Osteoblast (primary cell): ENCODE measurements around the gene CASP10. TPM values are rescaled to one million over a fixed set of nuclear protein-coding genes. Genes with fewer than 3 reads are reported as not detected.

Source experiments
- DNase-seq: peaks from one replicate; pipeline ENCODE4 v3.0.0; 2011; ENCODE audit warnings: low spot score, mixed read lengths; ENCODE audit not compliant: insufficient read length; ENCODE audit errors: missing footprints
- H2AFZ ChIP-seq: 2 replicates; pipeline ENCODE4 v1.6.0; 2011; ENCODE audit warnings: mild to moderate bottlenecking, low read length
- H3K27ac ChIP-seq: 2 replicates; pipeline ENCODE4 v1.5.1; 2011; ENCODE audit warnings: mild to moderate bottlenecking, low read depth, low read length, moderate library complexity
- H3K27me3 ChIP-seq: 2 replicates; pipeline ENCODE4 v1.6.0; 2012; ENCODE audit warnings: mild to moderate bottlenecking, control low read depth, inconsistent platforms, low read length, moderate library complexity; ENCODE audit not compliant: insufficient read depth
- H3K36me3 ChIP-seq: 2 replicates; pipeline ENCODE4 v1.5.1; 2011; ENCODE audit warnings: mild to moderate bottlenecking, low read length, control low read depth, moderate library complexity; ENCODE audit not compliant: insufficient read depth
- H3K4me1 ChIP-seq: 2 replicates; pipeline ENCODE4 v1.5.1; 2011; ENCODE audit warnings: mild to moderate bottlenecking, low read length, control low read depth, moderate library complexity; ENCODE audit not compliant: insufficient read depth
- H3K4me2 ChIP-seq: 2 replicates; pipeline ENCODE4 v1.6.0; 2011; ENCODE audit warnings: mild to moderate bottlenecking, low read length; ENCODE audit not compliant: insufficient read depth
- H3K4me3 ChIP-seq: fragments of 200-600 bp; sonication (generic); 3 replicates; pipeline ENCODE4 v1.5.1; 2012; ENCODE audit warnings: mild to moderate bottlenecking, low read length, inconsistent platforms; ENCODE audit not compliant: insufficient read depth
- H3K79me2 ChIP-seq: 2 replicates; pipeline ENCODE4 v1.6.0; 2012; ENCODE audit warnings: mild to moderate bottlenecking, low read length, control low read depth, inconsistent platforms; ENCODE audit not compliant: insufficient read depth
- H3K9me3 ChIP-seq: 2 replicates; pipeline ENCODE4 v1.5.1; 2011; ENCODE audit warnings: low read depth, low read length, control low read depth
- H4K20me1 ChIP-seq: 2 replicates; pipeline ENCODE4 v1.6.0; 2012; ENCODE audit warnings: mild to moderate bottlenecking, low read length, control low read depth; ENCODE audit not compliant: insufficient read depth
- total RNA-seq: library from RNA; depleted of rRNA; stranded (reverse); fragments of >200 nt; gene quantifications from 2 replicates; pipeline ENCODE4 v1.2.3, GENCODE V29; 2012
- TF ChIP-seq, protein P1 (sequence below): IDR thresholded peaks from 2 replicates; pipeline ENCODE4 v1.5.1; 2011; ENCODE audit warnings: mild to moderate bottlenecking, low read depth, low read length, moderate library complexity; ENCODE audit errors: extremely low read depth

The CASP10 gene
- total RNA-seq, 1 donor: 3.3 TPM

DNA sequence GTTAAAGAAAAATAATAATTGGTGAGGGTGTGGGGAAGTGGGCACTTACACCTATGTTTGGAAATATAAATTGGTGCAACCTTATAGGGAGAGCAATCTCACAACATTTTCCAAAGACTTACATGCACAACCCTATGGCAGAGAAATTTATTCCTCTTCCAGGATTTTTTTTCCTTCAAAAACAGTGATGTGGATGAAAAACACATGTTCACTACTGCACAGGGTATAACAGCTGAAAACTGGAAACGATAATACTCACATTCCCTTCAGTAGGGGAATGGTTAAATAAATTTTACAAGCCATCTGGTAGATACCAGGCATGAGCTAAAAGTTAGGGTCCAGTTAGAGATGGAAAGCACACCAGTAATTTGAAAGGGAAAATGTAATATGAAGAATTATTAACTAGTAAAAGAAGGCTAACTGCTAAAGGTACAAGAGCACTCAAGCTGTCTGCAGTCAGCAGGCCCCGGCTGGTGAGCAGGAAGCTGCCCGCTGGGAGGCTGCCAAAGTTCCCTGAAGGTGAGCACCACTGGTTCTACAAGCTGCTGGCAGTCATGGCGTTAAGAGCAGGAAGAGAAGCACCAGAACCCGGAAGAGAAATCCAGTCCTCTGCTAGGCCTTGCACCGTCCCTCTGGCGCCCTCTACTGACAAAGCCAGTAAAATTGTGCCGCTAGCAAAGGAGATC, 49.0 kb downstream of the CASP10 start:
- Histone ChIP-seq H3K79me2 (no peaks in the 10 kb centered on the region), H3K4me2 (peak overlapping the region; percentile 69), H3K9me3 (no peaks in the 10 kb centered on the region), H3K27ac (peak overlapping the region; percentile 53), H3K36me3 (no peaks in the 10 kb centered on the region), H4K20me1 (no peaks in the 10 kb centered on the region), H3K4me3 (peak overlapping the region; percentile 53), H2AFZ (peak overlapping the region; percentile 98), H3K4me1 (peaks cover 16% of the 10 kb centered on the region), H3K27me3 (no peaks in the 10 kb centered on the region)
- TF ChIP-seq, protein P1, sequence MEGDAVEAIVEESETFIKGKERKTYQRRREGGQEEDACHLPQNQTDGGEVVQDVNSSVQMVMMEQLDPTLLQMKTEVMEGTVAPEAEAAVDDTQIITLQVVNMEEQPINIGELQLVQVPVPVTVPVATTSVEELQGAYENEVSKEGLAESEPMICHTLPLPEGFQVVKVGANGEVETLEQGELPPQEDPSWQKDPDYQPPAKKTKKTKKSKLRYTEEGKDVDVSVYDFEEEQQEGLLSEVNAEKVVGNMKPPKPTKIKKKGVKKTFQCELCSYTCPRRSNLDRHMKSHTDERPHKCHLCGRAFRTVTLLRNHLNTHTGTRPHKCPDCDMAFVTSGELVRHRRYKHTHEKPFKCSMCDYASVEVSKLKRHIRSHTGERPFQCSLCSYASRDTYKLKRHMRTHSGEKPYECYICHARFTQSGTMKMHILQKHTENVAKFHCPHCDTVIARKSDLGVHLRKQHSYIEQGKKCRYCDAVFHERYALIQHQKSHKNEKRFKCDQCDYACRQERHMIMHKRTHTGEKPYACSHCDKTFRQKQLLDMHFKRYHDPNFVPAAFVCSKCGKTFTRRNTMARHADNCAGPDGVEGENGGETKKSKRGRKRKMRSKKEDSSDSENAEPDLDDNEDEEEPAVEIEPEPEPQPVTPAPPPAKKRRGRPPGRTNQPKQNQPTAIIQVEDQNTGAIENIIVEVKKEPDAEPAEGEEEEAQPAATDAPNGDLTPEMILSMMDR: peak; percentile 93
- peak; percentile 91 for DNase-seq

DNA sequence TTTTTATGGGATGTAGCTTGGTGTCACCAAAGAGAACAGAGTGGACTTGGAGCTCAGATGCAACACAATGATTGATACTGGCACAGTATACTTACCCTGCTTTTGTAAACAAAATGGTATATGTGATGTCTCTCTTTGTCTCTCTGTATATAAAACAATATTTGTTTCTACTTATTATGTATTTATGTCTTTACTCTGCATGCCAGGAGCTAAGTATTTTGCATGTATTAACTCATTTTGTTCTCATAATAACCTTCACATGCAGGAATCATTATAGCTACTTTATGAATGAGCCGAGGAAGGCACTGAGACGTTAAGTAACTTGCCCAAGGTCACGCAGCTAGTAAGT, 49.5 kb downstream of the CASP10 start:
- no peaks in the 10 kb centered on the region for H3K9me3 ChIP-seq
- no peak overlapping the region for H3K4me3 ChIP-seq
- H3K4me1 ChIP-seq: peaks cover 15% of the 10 kb centered on the region
- TF ChIP-seq, protein P1: no peak
- H2AFZ ChIP-seq: peak overlapping the region; percentile 98
- H3K4me2 ChIP-seq: peak overlapping the region; percentile 69
- H3K36me3 ChIP-seq: no peaks in the 10 kb centered on the region
- DNase-seq: no peak
- H3K27me3 ChIP-seq: no peaks in the 10 kb centered on the region
- H4K20me1 ChIP-seq: no peaks in the 10 kb centered on the region
- H3K79me2 ChIP-seq: no peaks in the 10 kb centered on the region
- peak overlapping the region; percentile 53 for H3K27ac ChIP-seq

GRCh38 chr2:201233192-201233811, 50.4 kb downstream of the CASP10 start:
- Histone ChIP-seq H2AFZ (peak overlapping the region; percentile 77), H3K4me1 (peaks cover 19% of the 10 kb centered on the region), H3K4me2 (peak overlapping the region; percentile 46), H3K27me3 (no peaks in the 10 kb centered on the region), H3K36me3 (no peaks in the 10 kb centered on the region), H3K27ac (no peak overlapping the region), H3K79me2 (no peaks in the 10 kb centered on the region), H3K4me3 (peak overlapping the region; percentile 42), H3K9me3 (no peaks in the 10 kb centered on the region), H4K20me1 (no peaks in the 10 kb centered on the region)
- DNase-seq: no peak
- TF ChIP-seq, protein P1: no peak

- no peak overlapping the region for H3K4me2 ChIP-seq
- no peaks in the 10 kb centered on the region for H4K20me1 ChIP-seq
- no peaks in the 10 kb centered on the region for H3K27me3 ChIP-seq
- H3K27ac ChIP-seq: no peak overlapping the region
- H3K9me3 ChIP-seq: no peaks in the 10 kb centered on the region
- no peaks in the 10 kb centered on the region for H3K36me3 ChIP-seq
- peak overlapping the region; percentile 77 for H2AFZ ChIP-seq
- peak; percentile 46 for DNase-seq
- peaks cover 19% of the 10 kb centered on the region for H3K4me1 ChIP-seq
- TF ChIP-seq, protein P1: no peak
- no peak overlapping the region for H3K4me3 ChIP-seq
- no peaks in the 10 kb centered on the region for H3K79me2 ChIP-seq
These were observed 51.1 kb downstream of the CASP10 start for GRCh38 chr2:201233812-201234662.
